Naive thymus-derived CD8-positive, alpha-beta T cell (primary cell): ENCODE results near the gene ERBB2. TPM values are rescaled to one million over a fixed set of nuclear protein-coding genes. Genes with fewer than 3 reads are reported as not detected.
A peak's percentile ranks its signal among the peaks of the same experiment; 100 is the strongest.
"Not testable (repeated sequence)": the region's sequence is repeated elsewhere in the genome, so short reads cannot be mapped to it uniquely, and the experiment has no call there.

ENCODE experiments used
- ATAC-seq, 2 donors: fragments of 150-1000 bp; cut with Tn5 transposase in 1 of 2; sonication (Bioruptor Pico), chemical (Tn5 transposase) in 1 of 2; 1 replicate in 1 of 2; 2 replicates in 1 of 2; pipeline ENCODE4 v1.10.0; 2021; ENCODE audit warnings: mild to moderate bottlenecking in 2 of 2, moderate library complexity in 2 of 2
- POLR2A ChIA-PET: fragments of 350-600 bp; sonication (Branson Sonifier 250); formaldehyde crosslinking; loops from one replicate; lab custom pipeline; 2021; ENCODE audit warnings: antibody characterized with exemption; lab: Charles Lee
- DNase-seq, 10 donors: peaks; one replicate each; pipeline versions ENCODE4 v3.0.0 to v3.0.0-alpha.2; 2020 to 2022
- H3K27ac Mint-ChIP-seq, 10 donors: one replicate each; pipeline ENCODE4 v1.8.0; 2020 to 2022; ENCODE audit warnings: mild to moderate bottlenecking in 10 of 10, mixed read lengths in 10 of 10, moderate library complexity in 4 of 10, inconsistent platforms in 1 of 10
- H3K27me3 Mint-ChIP-seq, 5 donors: one replicate each; pipeline ENCODE4 v1.8.0; 2021 to 2022; ENCODE audit warnings: mixed read lengths in 5 of 5
- H3K36me3 Mint-ChIP-seq, 3 donors: one replicate each; pipeline ENCODE4 v1.8.0; 2020 to 2022; ENCODE audit warnings: mixed read lengths in 3 of 3, mild to moderate bottlenecking in 2 of 3, inconsistent platforms in 1 of 3
- H3K4me1 Mint-ChIP-seq, 4 donors: one replicate each; pipeline ENCODE4 v1.8.0; 2021 to 2022; ENCODE audit warnings: mixed read lengths in 4 of 4
- H3K4me3 Mint-ChIP-seq, 10 donors: one replicate each; pipeline ENCODE4 v1.8.0; 2020 to 2022; ENCODE audit warnings: mild to moderate bottlenecking in 10 of 10, mixed read lengths in 10 of 10, moderate library complexity in 6 of 10, inconsistent platforms in 1 of 10
- H3K9me3 Mint-ChIP-seq, 9 donors: one replicate each; pipeline ENCODE4 v1.8.0; 2020 to 2022; ENCODE audit warnings: mixed read lengths in 9 of 9, mild to moderate bottlenecking in 3 of 9, inconsistent platforms in 1 of 9, moderate library complexity in 1 of 9
- polyA plus RNA-seq, 3 donors: library from polyadenylated mRNA; unstranded; fragments of 300-500 nt; fragmentation: Illumina TruSeq; gene quantifications; one replicate each; pipeline ENCODE4 v1.2.3, GENCODE V29; 2021
- total RNA-seq, 8 experiments: library from RNA in 2 of 8; stranded (reverse) in 2 of 8; gene quantifications; one replicate each; pipeline ENCODE4 v1.2.3 and lab custom pipeline; 2021 to 2026

The ERBB2 gene
- total and polyA plus RNA-seq, 5 experiments from 2014 or later, result 0.85 to 8.7 (median 2.4) TPM

DNA sequence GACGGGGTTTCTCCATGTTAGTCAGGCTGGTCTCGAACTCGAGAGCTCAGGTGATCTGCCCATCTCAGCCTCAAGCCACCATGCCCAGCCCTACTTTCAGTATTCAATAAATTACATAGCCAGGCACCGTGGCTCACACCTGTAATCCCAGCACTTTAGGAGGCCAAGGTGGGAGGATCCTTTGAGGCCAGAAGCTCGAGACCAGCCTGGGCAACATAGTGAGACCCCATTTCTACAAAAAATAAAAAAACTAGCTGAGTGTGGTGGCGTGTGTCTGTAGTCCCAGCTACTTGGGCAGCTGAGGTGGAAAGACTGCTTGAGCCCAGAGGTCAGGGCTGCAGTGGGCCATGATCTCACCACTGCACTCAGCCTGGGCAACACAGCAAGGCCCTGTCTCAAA, 22.2 kb downstream of the ERBB2 start:
- DNase-seq (no peak), ATAC-seq (no peak)
- Mint-ChIP-seq H3K27me3 (no peaks in the 10 kb centered on the region), H3K4me1 (peaks cover 2 to 7% (median 5%) of the 10 kb centered on the region in 4 donors), H3K9me3 (no peaks in the 10 kb centered on the region), H3K36me3 (peaks cover 0 to 9% (median 0%) of the 10 kb centered on the region in 3 donors), H3K4me3 (no peak overlapping the region), H3K27ac (no peak overlapping the region)
- POLR2A ChIA-PET, result interaction anchor here (0.6 to 0.9 kb wide), 2 partner anchors 45 to 193 kb away, joined by 3 read pairs; no protein-coding TSS in a partner anchor

DNA sequence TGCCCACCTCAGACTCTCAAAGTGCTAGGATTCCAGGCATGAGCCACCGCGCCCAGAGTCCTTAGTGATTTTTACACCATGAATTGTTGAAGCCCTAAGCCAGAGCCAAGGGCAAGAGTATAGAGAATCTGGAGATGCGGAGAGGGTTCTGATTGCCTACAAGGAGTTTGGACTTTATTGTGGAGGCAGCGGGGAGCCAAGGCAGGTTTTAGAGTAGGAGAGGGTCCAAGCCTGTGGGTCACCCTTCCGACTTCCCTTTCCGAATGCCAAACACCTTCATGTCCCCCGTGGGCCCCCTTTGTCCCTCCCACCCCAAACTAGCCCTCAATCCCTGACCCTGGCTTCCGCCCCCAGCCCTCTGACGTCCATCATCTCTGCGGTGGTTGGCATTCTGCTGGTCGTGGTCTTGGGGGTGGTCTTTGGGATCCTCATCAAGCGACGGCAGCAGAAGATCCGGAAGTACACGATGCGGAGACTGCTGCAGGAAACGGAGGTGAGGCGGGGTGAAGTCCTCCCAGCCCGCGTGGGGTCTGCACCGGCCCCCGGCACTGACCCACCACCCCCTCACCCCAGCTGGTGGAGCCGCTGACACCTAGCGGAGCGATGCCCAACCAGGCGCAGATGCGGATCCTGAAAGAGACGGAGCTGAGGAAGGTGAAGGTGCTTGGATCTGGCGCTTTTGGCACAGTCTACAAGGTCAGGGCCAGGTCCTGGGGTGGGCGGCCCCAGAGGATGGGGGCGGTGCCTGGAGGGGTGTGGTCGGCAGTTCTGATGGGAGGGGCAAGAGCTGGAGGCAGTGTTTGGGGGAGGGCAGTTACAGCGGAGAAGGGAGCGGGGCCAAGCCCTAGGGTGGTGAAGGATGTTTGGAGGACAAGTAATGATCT, 23.3 kb downstream of the ERBB2 start:
- H3K27me3 Mint-ChIP-seq, result no peaks in the 10 kb centered on the region
- ATAC-seq, result peak in 1 of 2 donors; percentile 35
- peak in 1 of 10 donors; percentile 61 for DNase-seq
- H3K36me3 Mint-ChIP-seq, result peaks cover 0 to 18% (median 0%) of the 10 kb centered on the region in 3 donors
- H3K9me3 Mint-ChIP-seq, result no peaks in the 10 kb centered on the region
- no peak overlapping the region for H3K4me3 Mint-ChIP-seq
- H3K4me1 Mint-ChIP-seq, result peaks cover 5 to 7% (median 6%) of the 10 kb centered on the region in 4 donors
- no peak overlapping the region for H3K27ac Mint-ChIP-seq
- POLR2A ChIA-PET, result interaction anchor here (0.6 to 0.9 kb wide), 2 partner anchors 46 to 192 kb away, joined by 3 read pairs; no protein-coding TSS in a partner anchor

DNA sequence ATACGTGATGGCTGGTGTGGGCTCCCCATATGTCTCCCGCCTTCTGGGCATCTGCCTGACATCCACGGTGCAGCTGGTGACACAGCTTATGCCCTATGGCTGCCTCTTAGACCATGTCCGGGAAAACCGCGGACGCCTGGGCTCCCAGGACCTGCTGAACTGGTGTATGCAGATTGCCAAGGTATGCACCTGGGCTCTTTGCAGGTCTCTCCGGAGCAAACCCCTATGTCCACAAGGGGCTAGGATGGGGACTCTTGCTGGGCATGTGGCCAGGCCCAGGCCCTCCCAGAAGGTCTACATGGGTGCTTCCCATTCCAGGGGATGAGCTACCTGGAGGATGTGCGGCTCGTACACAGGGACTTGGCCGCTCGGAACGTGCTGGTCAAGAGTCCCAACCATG, 24.9 kb downstream of the ERBB2 start:
- Mint-ChIP-seq H3K4me1 (peaks cover 10 to 21% (median 19%) of the 10 kb centered on the region in 4 donors), H3K27me3 (no peaks in the 10 kb centered on the region), H3K4me3 (no peak overlapping the region), H3K9me3 (no peaks in the 10 kb centered on the region), H3K36me3 (peaks cover 0 to 24% (median 2%) of the 10 kb centered on the region in 3 donors), H3K27ac (no peak overlapping the region)
- DNase-seq, result no peak
- ATAC-seq, result no peak
- POLR2A ChIA-PET, result interaction anchor here (1.7 kb wide), 1 partner anchor 138 kb away, joined by 6 read pairs; no protein-coding TSS in a partner anchor

DNA sequence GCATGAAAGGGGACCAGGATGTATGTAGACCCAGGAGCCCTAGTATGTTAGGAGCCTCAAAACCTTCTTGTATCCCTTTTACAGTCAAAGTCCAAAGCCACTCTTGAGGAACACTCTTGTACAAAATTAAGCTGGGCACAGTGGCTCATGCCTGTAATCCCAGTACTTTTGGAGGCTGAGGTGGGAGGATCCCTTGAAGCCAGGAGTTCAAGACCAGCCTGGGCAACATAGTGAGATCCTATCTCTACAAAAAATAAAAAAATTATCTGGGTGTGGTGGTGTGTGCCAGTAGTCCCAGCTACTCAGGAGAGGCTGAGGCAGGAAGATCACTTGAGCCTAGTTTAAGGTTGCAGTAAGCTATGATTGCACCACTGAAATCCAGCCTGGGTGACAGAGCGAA, 26.1 kb downstream of the ERBB2 start:
- not testable (repeated sequence) for H3K9me3 Mint-ChIP-seq, DNase-seq, H3K27me3 Mint-ChIP-seq, ATAC-seq, H3K4me3 Mint-ChIP-seq
- POLR2A ChIA-PET, result interaction anchor here (1.6 to 1.7 kb wide), 3 partner anchors 15 to 137 kb away, joined by 4 to 6 read pairs (median 5); no protein-coding TSS in a partner anchor
- Mint-ChIP-seq H3K4me1 (peaks cover 9 to 26% (median 22%) of the 10 kb centered on the region in 4 donors), H3K36me3 (peaks cover 0 to 26% (median 2%) of the 10 kb centered on the region in 3 donors), H3K27ac (peak overlapping the region in 1 of 10 donors; percentile 59)

DNA sequence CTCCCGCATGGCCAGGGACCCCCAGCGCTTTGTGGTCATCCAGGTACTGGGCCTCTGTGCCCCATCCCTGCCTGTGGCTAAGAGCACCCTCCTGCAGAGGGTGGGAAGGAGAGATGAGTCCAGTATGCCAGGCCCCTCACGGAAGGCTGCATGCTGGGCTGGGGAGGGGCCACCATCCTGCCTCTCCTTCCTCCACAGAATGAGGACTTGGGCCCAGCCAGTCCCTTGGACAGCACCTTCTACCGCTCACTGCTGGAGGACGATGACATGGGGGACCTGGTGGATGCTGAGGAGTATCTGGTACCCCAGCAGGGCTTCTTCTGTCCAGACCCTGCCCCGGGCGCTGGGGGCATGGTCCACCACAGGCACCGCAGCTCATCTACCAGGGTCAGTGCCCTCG, 26.8 kb downstream of the ERBB2 start:
- Mint-ChIP-seq H3K27ac (peak overlapping the region in 1 of 10 donors; percentile 67), H3K9me3 (no peaks in the 10 kb centered on the region), H3K4me3 (no peak overlapping the region), H3K36me3 (peaks cover 0 to 26% (median 2%) of the 10 kb centered on the region in 3 donors), H3K4me1 (peaks cover 9 to 26% (median 23%) of the 10 kb centered on the region in 4 donors), H3K27me3 (no peaks in the 10 kb centered on the region)
- POLR2A ChIA-PET, result interaction anchor here (1.6 kb wide), 2 partner anchors 16 to 47 kb away, joined by 4 to 5 read pairs; no protein-coding TSS in a partner anchor
- ATAC-seq, result no peak
- peak in 1 of 10 donors; percentile 44 for DNase-seq

DNA sequence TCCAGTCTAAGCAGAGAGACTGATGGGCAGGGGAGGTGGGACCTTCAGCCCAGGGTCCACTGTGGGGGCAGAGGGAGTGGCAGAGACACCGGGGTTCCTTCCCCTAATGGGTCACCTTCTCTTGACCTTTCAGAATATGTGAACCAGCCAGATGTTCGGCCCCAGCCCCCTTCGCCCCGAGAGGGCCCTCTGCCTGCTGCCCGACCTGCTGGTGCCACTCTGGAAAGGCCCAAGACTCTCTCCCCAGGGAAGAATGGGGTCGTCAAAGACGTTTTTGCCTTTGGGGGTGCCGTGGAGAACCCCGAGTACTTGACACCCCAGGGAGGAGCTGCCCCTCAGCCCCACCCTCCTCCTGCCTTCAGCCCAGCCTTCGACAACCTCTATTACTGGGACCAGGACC, 27.7 kb downstream of the ERBB2 start:
- peak overlapping the region in 1 of 10 donors; percentile 22 for H3K27ac Mint-ChIP-seq
- H3K4me3 Mint-ChIP-seq, result no peak overlapping the region
- H3K9me3 Mint-ChIP-seq, result no peaks in the 10 kb centered on the region
- DNase-seq, result no peak
- no peaks in the 10 kb centered on the region for H3K27me3 Mint-ChIP-seq
- ATAC-seq, result no peak
- peaks cover 9 to 26% (median 24%) of the 10 kb centered on the region in 4 donors for H3K4me1 Mint-ChIP-seq
- H3K36me3 Mint-ChIP-seq, result peaks cover 0 to 26% (median 2%) of the 10 kb centered on the region in 3 donors
- POLR2A ChIA-PET, result no interaction called here

DNA sequence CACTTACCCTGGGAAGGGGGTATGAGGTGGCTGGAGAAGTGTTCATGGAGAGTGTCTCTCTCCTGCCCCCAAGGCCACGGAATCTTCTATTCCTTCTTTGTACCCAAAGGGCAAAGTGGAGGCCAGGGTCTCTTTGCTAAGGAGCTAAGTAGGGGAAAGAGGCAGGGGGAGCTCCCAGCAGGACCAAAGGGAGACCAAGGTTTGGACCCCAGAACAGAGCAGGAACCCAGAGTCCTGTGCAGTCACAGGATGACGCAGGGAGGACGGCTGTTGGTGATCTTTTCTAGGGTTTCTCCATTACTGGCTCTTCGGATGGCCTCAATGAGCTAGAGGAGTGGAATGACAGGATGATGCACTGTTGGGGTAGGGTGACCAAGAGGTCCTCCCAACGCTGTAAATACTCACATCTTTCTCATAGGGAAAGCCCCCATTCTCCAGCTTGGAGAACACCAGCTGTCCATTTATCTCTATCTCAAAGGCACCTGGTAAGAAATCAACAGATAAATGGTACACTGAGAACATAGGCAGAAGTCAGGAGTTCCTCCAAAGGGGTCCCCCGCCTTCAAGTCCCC, 29.5 kb downstream of the ERBB2 start:
- H3K9me3 Mint-ChIP-seq, result no peaks in the 10 kb centered on the region
- no peak for ATAC-seq
- H3K4me3 Mint-ChIP-seq, result peak overlapping the region; percentile 85 to 95 (median 91)
- POLR2A ChIA-PET, result interaction anchor here (0.6 to 3.4 kb wide), 26 partner anchors 13 to 226 kb away, joined by 3 to 46 read pairs (median 4); partner anchors contain the start of genes ORMDL3, PGAP3, PNMT and STARD3
- H3K27ac Mint-ChIP-seq, result peak overlapping the region; percentile 82 to 97 (median 94)
- H3K36me3 Mint-ChIP-seq, result peaks cover 0 to 26% (median 2%) of the 10 kb centered on the region in 3 donors
- no peaks in the 10 kb centered on the region for H3K27me3 Mint-ChIP-seq
- peaks cover 9 to 26% (median 24%) of the 10 kb centered on the region in 4 donors for H3K4me1 Mint-ChIP-seq
- peak in 1 of 10 donors; percentile 53 for DNase-seq

DNA sequence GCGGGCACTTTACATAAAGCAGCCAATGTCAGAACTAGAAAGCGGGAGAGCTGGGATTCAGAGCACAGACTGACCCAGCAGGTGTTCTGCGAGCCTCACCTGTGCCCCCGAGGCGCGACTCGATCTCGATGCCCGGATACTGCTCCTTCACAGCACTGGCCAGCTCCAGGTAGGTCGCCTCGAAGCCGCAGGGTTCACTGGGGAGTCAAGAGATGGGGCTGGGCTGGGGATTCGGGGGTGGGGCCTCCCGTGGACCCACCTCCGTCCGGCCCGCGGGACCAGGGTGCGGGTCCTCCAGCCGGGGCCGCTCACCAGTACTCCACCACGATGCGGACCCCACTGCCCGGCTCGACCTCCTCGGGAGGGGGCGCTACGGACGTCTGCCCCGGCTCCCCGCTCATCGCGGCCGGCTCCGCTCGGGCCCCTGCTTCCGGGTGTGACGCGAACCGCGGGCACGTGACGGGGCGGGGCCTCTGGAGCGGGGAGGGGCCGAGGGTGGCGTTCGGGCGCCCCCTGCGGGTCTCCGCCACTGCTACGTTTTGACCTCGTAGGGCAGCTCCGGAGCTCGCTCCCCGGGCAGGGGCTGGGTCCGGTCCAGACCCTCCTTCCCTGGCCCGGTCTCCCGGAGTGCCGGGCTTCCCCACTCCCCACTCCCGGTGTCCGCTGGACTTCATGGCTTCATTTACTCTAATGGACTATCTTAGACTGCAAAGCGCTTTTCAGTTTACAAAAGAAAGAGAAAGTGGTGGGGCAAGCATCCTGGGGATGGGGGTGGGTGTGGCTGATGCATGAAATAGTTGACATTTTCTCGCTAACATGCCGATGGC, 30.4 kb downstream of the ERBB2 start, which contains the start of gene MIEN1:
TSS of gene MIEN1 (minus strand) at position 438 of the 827 bp plus-strand sequence. CDS start at position 401, 37 bp downstream.
- DNase-seq (peak; percentile 85 to 99 (median 95)), ATAC-seq (peak; percentile 86 to 93)
- Mint-ChIP-seq H3K36me3 (peaks cover 0 to 26% (median 2%) of the 10 kb centered on the region in 3 donors), H3K27me3 (no peaks in the 10 kb centered on the region), H3K9me3 (no peaks in the 10 kb centered on the region), H3K4me1 (peaks cover 9 to 26% (median 24%) of the 10 kb centered on the region in 4 donors), H3K27ac (peak within 1 kb of the TSS; percentile 82 to 97 (median 94)), H3K4me3 (peak within 1 kb of the TSS; percentile 85 to 95 (median 91))
- POLR2A ChIA-PET, result interaction anchor here (0.5 to 3.4 kb wide), 27 partner anchors 10 to 847 kb away, joined by 3 to 46 read pairs (median 4); partner anchors contain the start of genes ORMDL3, PGAP3, PNMT and STARD3

DNA sequence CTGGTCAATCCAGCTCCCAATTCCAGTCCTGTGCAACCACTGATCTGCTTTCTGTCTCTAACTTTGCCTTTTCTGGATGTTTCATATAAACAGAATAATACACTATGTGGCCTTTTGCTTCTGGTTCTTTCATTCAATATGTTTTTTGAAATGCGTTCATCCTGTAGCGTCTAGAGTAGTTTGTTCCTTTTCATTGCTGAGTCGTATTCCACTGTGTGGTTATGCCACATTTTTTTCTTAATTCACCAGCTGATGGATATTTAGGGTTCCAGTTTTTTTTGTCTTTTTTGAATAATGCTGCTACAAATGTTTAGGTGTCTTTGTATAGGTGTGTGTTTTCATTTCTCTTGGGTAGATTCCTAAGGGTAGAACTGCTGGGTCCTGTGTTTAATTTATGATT, 32.7 kb downstream of the ERBB2 start:
- Mint-ChIP-seq H3K4me3 (peak overlapping the region in 9 of 10 donors; percentile 4 to 81 (median 44)), H3K9me3 (no peaks in the 10 kb centered on the region), H3K36me3 (peaks cover 0 to 13% (median 2%) of the 10 kb centered on the region in 3 donors), H3K4me1 (peaks cover 7 to 20% (median 19%) of the 10 kb centered on the region in 4 donors), H3K27ac (peak overlapping the region in 2 of 10 donors; percentile 47 to 61), H3K27me3 (peaks cover 0 to 2% (median 0%) of the 10 kb centered on the region in 5 donors)
- POLR2A ChIA-PET, result interaction anchor here (0.6 to 1.4 kb wide), 3 partner anchors 37 to 414 kb away, joined by 3 to 4 read pairs (median 3); no protein-coding TSS in a partner anchor
- ATAC-seq (no peak), DNase-seq (no peak)

DNA sequence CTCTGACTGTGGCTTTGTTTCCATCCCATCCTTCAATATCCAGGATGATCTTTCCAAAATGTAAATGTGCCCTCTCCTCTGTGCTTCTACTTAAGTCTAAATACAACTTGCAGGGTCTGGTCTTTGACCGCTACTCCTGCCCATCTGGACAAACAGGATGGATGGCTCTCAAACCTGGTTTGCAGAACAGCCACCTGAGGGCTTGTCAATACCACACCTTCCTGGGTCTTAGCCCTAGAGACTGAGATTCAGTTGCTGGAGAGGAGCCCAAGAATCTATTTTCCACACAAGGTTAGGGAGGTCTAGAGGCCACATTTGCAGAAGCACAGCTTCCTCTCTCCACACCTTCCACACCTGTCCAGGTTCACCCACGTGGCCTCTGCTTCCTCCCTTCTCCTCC, 36.0 kb downstream of the ERBB2 start:
- no peaks in the 10 kb centered on the region for H3K9me3 Mint-ChIP-seq
- H3K4me1 Mint-ChIP-seq, result peaks cover 6 to 30% (median 19%) of the 10 kb centered on the region in 4 donors
- peak overlapping the region in 1 of 10 donors; percentile 68 for H3K27ac Mint-ChIP-seq
- H3K4me3 Mint-ChIP-seq, result no peak overlapping the region
- peaks cover 2 to 28% (median 9%) of the 10 kb centered on the region in 5 donors for H3K27me3 Mint-ChIP-seq
- peaks cover 0 to 2% (median 0%) of the 10 kb centered on the region in 3 donors for H3K36me3 Mint-ChIP-seq
- DNase-seq, result no peak
- no peak for ATAC-seq
- POLR2A ChIA-PET, result interaction anchor here (0.6 to 1.5 kb wide), 3 partner anchors 11 to 375 kb away, joined by 3 read pairs; no protein-coding TSS in a partner anchor
